Measurements from ENCODE around the gene BAIAP2. TPM values are rescaled to one million over a fixed set of nuclear protein-coding genes. Genes with fewer than 3 reads are reported as not detected.
A peak's percentile ranks its signal among the peaks of the same experiment; 100 is the strongest.
"Not testable (repeated sequence)": the region's sequence is repeated elsewhere in the genome, so short reads cannot be mapped to it uniquely, and the experiment has no call there.

BAIAP2 gene
- total RNA-seq, 2 experiments from 2014 or later = 4.6 to 5.0 TPM

DNA sequence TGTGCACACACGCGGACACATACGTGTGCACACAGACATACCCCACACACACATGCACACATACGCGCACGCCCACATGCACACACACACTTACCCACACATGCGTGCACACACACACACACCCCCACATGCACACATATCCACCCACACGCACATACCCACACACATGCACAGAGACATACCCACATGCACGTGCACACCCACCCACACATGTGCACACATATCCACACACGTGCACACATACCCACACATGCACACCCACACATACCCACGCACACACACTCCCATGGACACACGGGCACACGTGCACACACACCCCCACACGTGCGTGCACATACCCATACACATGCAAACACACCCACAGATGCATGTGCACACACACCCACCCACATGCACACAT is 103.1 kb downstream of the BAIAP2 start:
- no peaks in the 10 kb centered on the region for H3K27me3 Mint-ChIP-seq
- H3K27ac Mint-ChIP-seq = no peak overlapping the region
- no peak overlapping the region for H3K4me3 Mint-ChIP-seq
- ChIA-PET POLR2A (no interaction called here), CTCF (no interaction called here)
- H3K4me1 Mint-ChIP-seq = no peaks in the 10 kb centered on the region
- ATAC-seq = no peak
- H3K9me3 Mint-ChIP-seq (ENCODE audit: low read depth) = peaks cover 11% of the 10 kb centered on the region
- DNase-seq = no peak
- no peaks in the 10 kb centered on the region for H3K36me3 Mint-ChIP-seq (ENCODE audit: low read depth)
- intact Hi-C loops (cut with DNase I, micrococcal nuclease) = no loop called here

- intact Hi-C loops (cut with DNase I, micrococcal nuclease) = no loop called here
- Mint-ChIP-seq H3K9me3 (ENCODE audit: low read depth) (peaks cover 11% of the 10 kb centered on the region), H3K27me3 (no peaks in the 10 kb centered on the region), H3K4me3 (no peak overlapping the region), H3K4me1 (no peaks in the 10 kb centered on the region), H3K36me3 (ENCODE audit: low read depth) (no peaks in the 10 kb centered on the region), H3K27ac (no peak overlapping the region)
- ChIA-PET POLR2A (no interaction called here), CTCF (no interaction called here)
- DNase-seq (no peak), ATAC-seq (no peak)
These were observed 103.5 kb downstream of the BAIAP2 start for GRCh38 chr17:81138500-81138899.

DNA sequence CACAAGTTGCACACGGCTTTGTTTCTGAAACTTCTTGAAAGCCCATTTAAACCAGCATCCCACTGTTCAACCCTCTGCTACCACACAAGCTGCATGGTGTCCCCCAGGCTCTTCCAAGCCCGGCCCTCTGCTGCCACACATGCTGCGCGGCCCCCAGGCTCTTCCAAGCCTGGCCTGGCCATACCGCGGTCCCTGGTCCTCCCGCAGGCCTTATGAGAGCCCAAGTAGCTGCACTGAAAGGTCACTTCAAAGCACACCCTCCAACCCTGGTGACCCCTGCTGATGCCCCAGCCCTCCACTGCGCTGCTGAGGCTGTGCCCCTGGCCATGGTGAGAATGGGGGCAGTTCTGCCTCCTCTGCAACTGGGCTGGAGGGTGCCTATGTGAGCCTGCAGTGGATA is 104.5 kb downstream of the BAIAP2 start:
- peaks cover 11% of the 10 kb centered on the region for H3K9me3 Mint-ChIP-seq (ENCODE audit: low read depth)
- CTCF ChIA-PET = interaction anchor here (1.1 kb wide), 1 partner anchor 290 kb away, joined by 4 read pairs; no protein-coding TSS in a partner anchor
- POLR2A ChIA-PET = no interaction called here

GRCh38 chr17:81140018-81140417 is 105.1 kb downstream of the BAIAP2 start:
- Mint-ChIP-seq H3K36me3 (ENCODE audit: low read depth) (no peaks in the 10 kb centered on the region), H3K27ac (no peak overlapping the region), H3K27me3 (no peaks in the 10 kb centered on the region), H3K4me1 (no peaks in the 10 kb centered on the region), H3K4me3 (no peak overlapping the region), H3K9me3 (ENCODE audit: low read depth) (peaks cover 11% of the 10 kb centered on the region)
- no peak for ATAC-seq
- ChIA-PET POLR2A (no interaction called here), CTCF (interaction anchor here (1.1 kb wide), 1 partner anchor 290 kb away, joined by 4 read pairs; no protein-coding TSS in a partner anchor)
- intact Hi-C loops (cut with DNase I, micrococcal nuclease) = no loop called here
- no peak for DNase-seq

More for the DNA sequence above, 104.5 kb downstream of the BAIAP2 start:
- ATAC-seq (no peak), DNase-seq (no peak)
- Mint-ChIP-seq H3K27ac (no peak overlapping the region), H3K27me3 (no peaks in the 10 kb centered on the region), H3K4me1 (no peaks in the 10 kb centered on the region), H3K4me3 (no peak overlapping the region), H3K36me3 (ENCODE audit: low read depth) (no peaks in the 10 kb centered on the region)
- intact Hi-C loops (cut with DNase I, micrococcal nuclease) = no loop called here

DNA sequence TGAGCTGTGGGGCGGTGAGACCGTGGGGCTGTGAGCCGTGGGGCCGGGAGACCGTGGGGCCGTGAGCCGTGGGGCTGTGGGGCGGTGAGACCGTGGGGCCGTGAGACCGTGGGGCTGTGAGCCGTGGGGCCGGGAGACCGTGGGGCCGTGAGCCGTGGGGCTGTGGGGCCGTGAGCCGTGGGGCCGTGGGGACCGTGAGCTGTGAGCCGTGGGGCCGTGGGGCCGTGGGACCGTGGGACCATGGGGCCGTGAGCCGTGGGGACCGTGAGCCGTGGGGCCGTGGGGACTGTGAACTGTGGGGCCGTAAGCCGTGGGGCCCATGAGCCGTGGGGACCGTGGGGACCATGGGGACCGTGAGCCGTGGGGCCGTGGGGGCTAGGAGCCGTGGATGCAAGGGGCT is 105.7 kb downstream of the BAIAP2 start:
- no peak overlapping the region for H3K27ac Mint-ChIP-seq
- H3K9me3 Mint-ChIP-seq (ENCODE audit: low read depth) = peaks cover 11% of the 10 kb centered on the region
- ATAC-seq (no peak), DNase-seq (no peak)
- no peaks in the 10 kb centered on the region for H3K36me3 Mint-ChIP-seq (ENCODE audit: low read depth)
- ChIA-PET CTCF (no interaction called here), POLR2A (no interaction called here)
- intact Hi-C loops (cut with DNase I, micrococcal nuclease) = no loop called here
- no peaks in the 10 kb centered on the region for H3K27me3 Mint-ChIP-seq
- H3K4me3 Mint-ChIP-seq = no peak overlapping the region
- H3K4me1 Mint-ChIP-seq = no peaks in the 10 kb centered on the region

DNA sequence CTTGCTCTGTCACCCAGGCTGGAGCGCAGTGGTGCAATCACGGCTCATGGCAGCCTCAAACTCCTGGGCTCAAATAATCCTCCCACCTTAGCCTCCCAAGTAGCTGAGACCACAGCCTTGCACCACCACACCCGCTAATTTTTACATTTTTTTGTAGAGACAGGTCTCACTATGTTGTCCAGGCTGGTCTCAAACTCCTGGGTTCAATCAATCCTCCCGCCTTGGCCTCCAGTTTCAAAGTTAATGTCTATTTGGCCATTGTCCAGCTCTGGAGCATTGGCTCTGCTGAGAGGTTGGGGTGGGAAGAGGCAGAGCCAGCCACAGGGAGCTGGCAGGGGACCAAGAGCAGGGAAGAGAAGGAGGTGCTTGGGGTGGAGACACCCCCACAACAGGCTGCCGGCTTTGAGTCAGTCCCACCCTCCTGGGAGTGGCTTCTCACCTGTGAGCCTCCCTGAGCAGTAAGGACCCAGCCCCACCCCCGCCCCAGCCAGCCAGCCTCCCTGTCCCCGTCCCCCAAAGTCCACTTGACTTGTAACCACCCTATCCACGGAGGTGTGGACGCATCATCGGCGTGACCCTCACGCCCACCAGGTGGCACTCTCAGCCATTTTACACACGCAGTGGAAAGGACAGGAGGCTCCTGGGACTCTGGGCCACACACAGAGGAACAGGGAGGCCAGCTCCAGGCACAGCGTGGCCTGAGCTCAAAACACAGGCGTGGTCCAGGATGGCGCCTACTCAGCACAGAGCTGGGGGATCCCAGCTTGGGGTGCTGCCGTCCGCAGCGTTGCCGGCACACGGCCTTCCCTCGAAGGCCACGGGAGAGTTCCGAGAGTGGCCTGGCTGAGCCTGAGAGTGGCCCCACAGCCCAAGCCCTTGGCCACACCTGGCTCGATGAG is 107.6 kb downstream of the BAIAP2 start:
- Mint-ChIP-seq H3K36me3 (ENCODE audit: low read depth) (no peaks in the 10 kb centered on the region), H3K27me3 (no peaks in the 10 kb centered on the region), H3K27ac (no peak overlapping the region), H3K4me3 (no peak overlapping the region), H3K9me3 (ENCODE audit: low read depth) (peaks cover 10% of the 10 kb centered on the region), H3K4me1 (no peaks in the 10 kb centered on the region)
- ChIA-PET POLR2A (no interaction called here), CTCF (interaction anchor here (0.6 to 1.4 kb wide), 6 partner anchors 20 to 342 kb away, joined by 3 to 6 read pairs (median 3); no protein-coding TSS in a partner anchor)
- ATAC-seq = peak; percentile 93
- DNase-seq = peak; percentile 80
- intact Hi-C loops (cut with DNase I, micrococcal nuclease) = loop anchor here (1.0 to 2.0 kb wide), 3 partner anchors 98 to 342 kb away; no protein-coding TSS in a partner anchor

- ChIA-PET POLR2A (no interaction called here), CTCF (interaction anchor here (0.9 to 1.4 kb wide), 3 partner anchors 87 to 342 kb away, joined by 3 to 6 read pairs (median 3); no protein-coding TSS in a partner anchor)
- Mint-ChIP-seq H3K27ac (no peak overlapping the region), H3K27me3 (no peaks in the 10 kb centered on the region), H3K9me3 (ENCODE audit: low read depth) (peaks cover 8% of the 10 kb centered on the region), H3K36me3 (ENCODE audit: low read depth) (no peaks in the 10 kb centered on the region), H3K4me1 (no peaks in the 10 kb centered on the region), H3K4me3 (no peak overlapping the region)
- ATAC-seq (no peak), DNase-seq (no peak)
- intact Hi-C loops (cut with DNase I, micrococcal nuclease) = loop anchor here in 1 of 2 experiments (2.0 kb wide), 1 partner anchor 98 kb away; no protein-coding TSS in a partner anchor
These were observed 108.2 kb downstream of the BAIAP2 start for GRCh38 chr17:81143200-81143527.

- no peak for ATAC-seq
- H3K36me3 Mint-ChIP-seq (ENCODE audit: low read depth) = no peaks in the 10 kb centered on the region
- peaks cover 3% of the 10 kb centered on the region for H3K27me3 Mint-ChIP-seq
- no peak overlapping the region for H3K27ac Mint-ChIP-seq
- ChIA-PET POLR2A (no interaction called here), CTCF (interaction anchor here (1.4 kb wide), 1 partner anchor 341 kb away, joined by 3 read pairs; no protein-coding TSS in a partner anchor)
- intact Hi-C loops (cut with DNase I, micrococcal nuclease) = loop anchor here in 1 of 2 experiments (2.0 kb wide), 1 partner anchor 97 kb away; no protein-coding TSS in a partner anchor
- peaks cover under 1% of the 10 kb centered on the region for H3K9me3 Mint-ChIP-seq (ENCODE audit: low read depth)
- no peaks in the 10 kb centered on the region for H3K4me1 Mint-ChIP-seq
- DNase-seq = no peak
- no peak overlapping the region for H3K4me3 Mint-ChIP-seq
These were observed 108.9 kb downstream of the BAIAP2 start for GRCh38 chr17:81143717-81144422.

DNA sequence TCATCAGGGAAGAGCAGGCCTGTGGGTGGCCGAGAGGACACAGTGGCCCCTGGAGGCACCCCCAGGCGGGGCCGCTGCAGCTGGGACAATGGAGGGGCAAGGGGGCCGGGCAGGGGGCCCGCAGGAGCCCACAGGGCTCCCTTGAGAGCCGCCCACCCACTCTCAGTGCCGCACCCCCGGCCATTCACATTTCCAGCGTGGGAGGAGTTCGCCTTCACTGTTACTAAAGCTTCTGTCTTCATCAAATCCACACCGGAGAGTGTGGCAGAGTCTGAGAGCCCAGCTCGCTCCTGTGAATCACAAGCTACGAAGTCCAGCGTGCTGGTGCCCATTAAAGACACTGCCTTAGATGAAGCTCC is 109.5 kb downstream of the BAIAP2 start:
- ChIA-PET POLR2A (no interaction called here), CTCF (no interaction called here)
- Mint-ChIP-seq H3K36me3 (ENCODE audit: low read depth) (no peaks in the 10 kb centered on the region), H3K9me3 (ENCODE audit: low read depth) (no peaks in the 10 kb centered on the region), H3K27me3 (peaks cover 3% of the 10 kb centered on the region), H3K4me1 (no peaks in the 10 kb centered on the region), H3K4me3 (no peak overlapping the region), H3K27ac (no peak overlapping the region)
- no peak for ATAC-seq
- intact Hi-C loops (cut with DNase I, micrococcal nuclease) = no loop called here
- DNase-seq = no peak

DNA sequence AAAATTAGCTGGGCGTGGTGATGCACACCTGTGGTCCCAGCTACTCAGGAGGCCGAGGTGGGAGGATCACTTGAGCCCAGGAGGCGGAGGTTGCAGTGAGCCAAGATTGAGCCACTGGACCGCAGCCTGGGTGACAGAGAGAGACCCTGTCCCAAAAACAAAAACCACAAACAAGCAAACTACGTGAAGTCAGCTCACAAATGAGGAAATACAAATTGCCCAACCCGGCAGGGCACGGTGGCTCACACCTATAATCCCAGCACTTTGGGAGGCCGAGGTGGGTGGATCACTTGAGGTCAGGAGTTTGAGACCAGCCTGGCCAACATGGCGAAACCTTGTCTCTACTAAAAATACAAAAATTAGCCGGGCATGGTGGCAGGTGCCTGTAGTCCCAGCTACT is 111.3 kb downstream of the BAIAP2 start:
- CTCF ChIA-PET = interaction anchor here (0.6 to 1.1 kb wide), 2 partner anchors 54 to 107 kb away, joined by 3 to 4 read pairs; no protein-coding TSS in a partner anchor
- H3K4me3 Mint-ChIP-seq; H3K27me3 Mint-ChIP-seq; ATAC-seq; H3K9me3 Mint-ChIP-seq (ENCODE audit: low read depth); DNase-seq; H3K27ac Mint-ChIP-seq; intact Hi-C loops (cut with DNase I, micrococcal nuclease); H3K36me3 Mint-ChIP-seq (ENCODE audit: low read depth); POLR2A ChIA-PET; H3K4me1 Mint-ChIP-seq: not testable (repeated sequence)

DNA sequence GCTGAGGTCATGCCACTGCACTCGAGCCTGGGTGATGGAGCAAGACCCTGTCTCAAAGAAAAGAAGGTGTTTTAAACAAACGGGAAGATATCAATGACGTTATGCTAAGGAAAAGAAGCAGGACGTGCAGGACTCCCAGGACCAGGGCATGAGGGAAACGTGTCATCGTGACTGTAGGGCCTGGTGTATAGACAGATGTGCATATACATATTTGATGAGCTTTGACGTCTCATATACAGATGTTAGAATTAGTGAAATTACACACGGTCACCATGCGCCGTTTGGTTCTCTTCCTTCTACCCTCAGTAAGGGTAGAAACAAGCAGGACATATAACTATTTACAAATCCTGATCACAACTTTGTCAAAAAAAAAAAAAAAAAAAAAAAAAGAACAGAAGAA is 112.8 kb downstream of the BAIAP2 start:
- Mint-ChIP-seq H3K9me3 (ENCODE audit: low read depth) (no peaks in the 10 kb centered on the region), H3K27ac (no peak overlapping the region), H3K4me1 (no peaks in the 10 kb centered on the region), H3K4me3 (no peak overlapping the region), H3K27me3 (peaks cover 3% of the 10 kb centered on the region), H3K36me3 (ENCODE audit: low read depth) (no peaks in the 10 kb centered on the region)
- CTCF ChIA-PET = no interaction called here
- no peak for ATAC-seq
- DNase-seq = no peak
- POLR2A ChIA-PET = no interaction called here
- intact Hi-C loops (cut with DNase I, micrococcal nuclease) = no loop called here

- DNase-seq = no peak
- Mint-ChIP-seq H3K27ac (no peak overlapping the region), H3K9me3 (ENCODE audit: low read depth) (no peaks in the 10 kb centered on the region), H3K36me3 (ENCODE audit: low read depth) (no peaks in the 10 kb centered on the region), H3K4me3 (no peak overlapping the region), H3K27me3 (peaks cover 3% of the 10 kb centered on the region), H3K4me1 (no peaks in the 10 kb centered on the region)
- intact Hi-C loops (cut with DNase I, micrococcal nuclease) = no loop called here
- ChIA-PET POLR2A (no interaction called here), CTCF (interaction anchor here (0.5 kb wide), 1 partner anchor 54 kb away, joined by 5 read pairs; no protein-coding TSS in a partner anchor)
- no peak for ATAC-seq
These were observed 113.6 kb downstream of the BAIAP2 start for GRCh38 chr17:81148571-81148970.
